GM19328 (cell line): Measurements from ENCODE around the gene GOLGA5.
"Not testable (repeated sequence)": the region's sequence is repeated elsewhere in the genome, so short reads cannot be mapped to it uniquely, and the experiment has no call there.

Experiments
- ATAC-seq: cut with Tn5 transposase; IDR thresholded peaks from one replicate; pipeline ENCODE4 v1.9.1; 2021; ENCODE audit warnings: mild to moderate bottlenecking, moderate library complexity; ENCODE audit not compliant: unreplicated experiment

Gene GOLGA5

GRCh38 chr14:92819680-92820535, 25.8 kb downstream of the GOLGA5 start:
- ATAC-seq, result not testable (repeated sequence)

DNA sequence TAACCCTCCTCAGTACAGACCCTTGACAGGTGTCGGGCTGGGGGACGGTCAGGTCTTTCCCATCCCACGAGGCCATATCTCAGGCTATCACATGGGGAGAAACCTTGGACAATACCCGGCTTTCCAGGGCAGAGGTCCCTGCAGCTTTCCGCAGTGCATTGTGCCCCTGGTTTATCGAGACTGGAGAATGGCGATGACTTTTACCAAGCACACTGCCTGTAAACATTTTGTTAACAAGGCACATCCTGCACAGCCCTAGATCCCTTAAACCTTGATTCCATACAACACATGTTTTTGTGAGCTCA, 26.4 kb downstream of the GOLGA5 start:
- not testable (repeated sequence) for ATAC-seq

DNA sequence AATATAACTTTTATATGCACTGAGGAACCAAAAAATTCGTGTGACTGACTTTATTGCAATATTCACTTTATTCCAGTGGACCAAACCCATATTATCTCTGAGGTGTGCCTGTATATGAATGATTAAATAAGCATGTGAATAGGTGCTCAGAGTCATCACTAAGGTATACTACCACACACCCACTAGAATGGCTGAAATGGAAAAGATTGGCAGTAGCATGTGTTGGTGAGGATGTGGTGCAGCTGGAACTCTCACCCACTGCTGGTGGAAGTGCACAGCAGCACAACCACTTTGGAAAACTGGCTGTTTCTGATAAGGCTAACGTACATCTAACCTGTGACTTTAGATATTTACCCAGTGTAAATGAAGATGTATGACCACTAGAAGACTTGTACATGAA, 36.8 kb downstream of the GOLGA5 start:
- ATAC-seq, result no peak

DNA sequence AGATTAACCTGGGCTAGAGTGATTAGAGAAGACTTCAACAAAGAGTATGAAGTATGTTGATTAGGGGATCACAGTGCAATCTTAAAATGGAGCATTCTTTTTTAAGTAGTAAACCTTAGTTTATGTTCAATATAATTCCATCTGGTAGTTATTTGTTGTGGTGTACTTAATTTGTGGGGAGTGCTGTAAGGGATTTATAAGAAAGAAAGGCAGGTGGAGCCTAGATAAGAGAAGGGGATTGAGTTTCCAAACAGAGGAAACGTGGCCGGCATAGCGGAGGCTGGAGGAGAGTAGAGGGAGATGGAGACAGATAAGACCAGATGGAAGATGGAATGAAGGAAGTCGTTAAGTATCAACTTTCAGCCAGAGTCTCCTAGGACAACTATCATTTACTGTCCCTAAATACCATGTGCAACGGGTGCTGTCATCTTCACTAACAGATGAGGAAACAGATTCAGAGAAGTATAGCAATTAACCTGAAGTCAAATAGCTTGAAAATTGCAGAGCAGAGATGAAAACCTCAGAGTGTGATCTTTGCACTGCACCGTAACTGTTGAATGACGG, 38.1 kb downstream of the GOLGA5 start:
- ATAC-seq, result no peak

- ATAC-seq, result no peak
Observed at GRCh38 chr14:92841930-92842329, 47.8 kb downstream of the GOLGA5 start.

DNA sequence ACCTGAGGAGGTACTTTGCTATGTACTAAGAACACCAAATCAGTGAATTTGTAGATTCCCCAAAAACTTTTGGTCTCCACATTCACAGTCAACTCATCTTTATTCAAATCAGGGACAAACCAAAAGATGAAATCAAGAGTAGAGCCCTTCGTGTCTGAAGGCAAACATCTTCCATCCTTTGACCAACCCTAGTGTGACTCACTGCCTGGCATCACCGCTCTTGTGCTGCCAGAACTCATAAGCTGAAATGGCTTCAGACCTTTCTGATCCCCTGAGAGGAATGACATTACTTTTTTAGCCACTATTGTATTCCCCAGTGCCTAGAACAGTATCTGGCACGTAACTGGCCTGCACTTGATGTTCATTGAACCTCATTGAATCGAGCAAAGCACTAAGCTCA, 50.1 kb downstream of the GOLGA5 start:
- no peak for ATAC-seq

GRCh38 chr14:92846162-92846897, 52.2 kb downstream of the GOLGA5 start:
- peak; percentile 82 for ATAC-seq

- ATAC-seq, result no peak
Observed at GRCh38 chr14:92847278-92847677, 53.2 kb downstream of the GOLGA5 start.

GRCh38 chr14:92847749-92848148, 53.6 kb downstream of the GOLGA5 start:
- no peak for ATAC-seq

- ATAC-seq, result no peak
Observed at GRCh38 chr14:92848887-92849286, 54.8 kb downstream of the GOLGA5 start.

DNA sequence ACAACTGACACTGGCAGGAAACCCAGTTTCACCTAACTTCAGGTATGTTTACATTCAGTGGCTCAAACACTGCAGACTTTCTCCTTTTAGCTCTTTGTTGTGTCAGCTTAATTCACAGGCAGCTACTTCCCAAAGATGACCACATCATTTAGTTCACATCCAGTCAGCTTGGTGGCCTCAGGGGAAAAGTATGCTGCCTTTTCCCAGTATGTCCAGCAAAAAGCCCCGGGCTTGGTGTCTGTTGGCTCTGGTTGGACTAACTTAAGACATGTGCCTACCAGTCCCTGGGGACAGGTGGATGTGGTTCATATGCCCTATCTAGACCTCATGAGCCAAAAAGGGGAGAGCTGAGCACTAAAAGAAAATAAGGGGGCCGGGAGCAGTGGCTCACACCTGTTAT, 56.4 kb downstream of the GOLGA5 start:
- ATAC-seq, result no peak

DNA sequence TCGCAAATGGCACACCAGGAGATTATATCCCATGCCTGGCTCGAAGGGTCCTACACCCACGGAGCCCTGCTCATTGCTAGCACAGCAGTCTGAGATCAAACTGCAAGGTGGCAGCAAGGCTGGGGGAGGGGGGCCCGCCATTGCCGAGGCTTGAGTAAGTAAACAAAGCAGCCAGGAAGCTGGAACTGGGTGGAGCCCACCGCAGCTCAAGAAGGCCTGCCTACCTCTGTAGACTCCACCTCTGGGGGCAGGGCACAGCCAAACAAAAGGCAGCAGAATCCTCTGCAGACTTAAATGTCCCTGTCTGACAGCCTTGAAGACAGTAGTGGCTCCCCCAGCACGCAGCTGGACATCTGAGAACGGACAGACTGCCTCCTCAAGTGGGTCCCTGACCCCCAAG, 59.0 kb downstream of the GOLGA5 start:
- ATAC-seq, result not testable (repeated sequence)

DNA sequence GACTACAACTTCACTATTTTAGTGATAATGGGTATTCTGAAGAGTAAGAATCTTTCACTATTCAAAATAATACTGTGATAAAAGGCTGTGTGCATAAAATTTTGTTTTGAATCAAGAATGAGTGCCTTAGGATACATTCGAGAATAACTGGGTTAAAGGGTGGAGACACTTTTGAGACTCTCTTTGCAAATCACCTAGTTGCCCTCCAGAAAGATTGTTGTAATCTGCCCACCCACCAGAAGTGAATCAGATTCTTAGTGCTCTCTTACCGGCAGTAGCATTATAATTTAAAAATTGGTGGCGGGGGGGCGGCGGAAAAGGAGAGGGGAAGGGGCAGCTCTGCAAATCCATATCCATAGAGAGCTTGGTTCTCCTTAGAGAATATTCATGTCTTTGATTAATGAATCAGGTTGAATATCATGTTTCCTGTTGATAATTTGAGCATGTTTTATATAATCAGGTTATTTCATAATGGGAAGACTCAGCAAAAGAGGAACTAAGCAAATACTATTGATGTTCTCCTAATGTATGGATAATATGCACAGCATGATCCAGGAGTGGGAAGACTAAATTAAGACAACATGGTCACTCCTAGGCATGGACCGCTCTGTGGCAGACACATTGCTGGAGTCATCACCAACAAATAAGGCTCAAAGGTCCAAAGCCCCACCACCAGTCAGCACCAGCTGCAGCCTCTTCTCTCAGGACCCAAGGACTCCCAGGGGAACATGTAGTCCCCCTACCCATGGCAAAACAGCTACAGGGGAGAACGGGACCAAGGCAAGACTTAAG, 66.1 kb downstream of the GOLGA5 start:
- no peak for ATAC-seq

- ATAC-seq, result no peak
Observed at GRCh38 chr14:92861856-92862745, 68.0 kb downstream of the GOLGA5 start.

DNA sequence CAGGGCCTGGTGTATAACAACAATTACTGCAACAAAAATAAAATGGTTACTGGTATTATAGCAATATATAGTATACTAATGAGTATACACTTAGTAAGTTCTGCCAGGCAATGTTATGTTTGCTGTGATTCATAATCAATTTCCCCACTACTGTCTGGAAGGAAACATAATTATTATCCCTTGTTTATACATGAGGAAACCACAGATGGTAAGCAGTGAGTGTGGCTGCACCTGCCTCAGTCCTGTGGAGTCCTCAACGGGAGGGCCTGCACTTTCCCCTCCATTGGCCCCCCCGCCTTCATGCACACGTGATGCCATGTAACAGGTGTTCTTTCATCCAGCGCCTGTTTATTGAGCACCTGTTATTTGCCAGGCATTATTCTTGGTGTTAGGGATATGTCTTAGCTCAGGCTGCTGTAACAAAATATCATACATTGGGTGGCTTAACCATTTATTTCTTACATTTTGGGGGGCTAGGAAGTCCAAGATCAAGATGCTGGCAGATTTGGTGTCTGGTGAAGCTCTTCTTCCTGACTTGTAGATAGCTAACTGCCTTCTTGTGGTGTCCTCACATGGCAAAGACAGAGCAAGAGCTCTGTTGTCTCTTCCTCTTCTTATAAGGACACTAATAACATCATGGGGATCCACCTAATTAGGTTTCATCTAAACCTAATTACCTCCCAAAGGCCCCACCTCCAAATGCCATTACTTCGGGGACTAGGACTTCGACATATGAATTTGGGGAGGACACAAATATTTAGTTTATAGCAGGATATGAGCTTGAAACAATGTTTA, 69.4 kb downstream of the GOLGA5 start:
- no peak for ATAC-seq

- ATAC-seq, result no peak
Observed at GRCh38 chr14:92865674-92866073, 71.6 kb downstream of the GOLGA5 start.

- no peak for ATAC-seq
Observed at GRCh38 chr14:92866181-92866752, 72.2 kb downstream of the GOLGA5 start.

DNA sequence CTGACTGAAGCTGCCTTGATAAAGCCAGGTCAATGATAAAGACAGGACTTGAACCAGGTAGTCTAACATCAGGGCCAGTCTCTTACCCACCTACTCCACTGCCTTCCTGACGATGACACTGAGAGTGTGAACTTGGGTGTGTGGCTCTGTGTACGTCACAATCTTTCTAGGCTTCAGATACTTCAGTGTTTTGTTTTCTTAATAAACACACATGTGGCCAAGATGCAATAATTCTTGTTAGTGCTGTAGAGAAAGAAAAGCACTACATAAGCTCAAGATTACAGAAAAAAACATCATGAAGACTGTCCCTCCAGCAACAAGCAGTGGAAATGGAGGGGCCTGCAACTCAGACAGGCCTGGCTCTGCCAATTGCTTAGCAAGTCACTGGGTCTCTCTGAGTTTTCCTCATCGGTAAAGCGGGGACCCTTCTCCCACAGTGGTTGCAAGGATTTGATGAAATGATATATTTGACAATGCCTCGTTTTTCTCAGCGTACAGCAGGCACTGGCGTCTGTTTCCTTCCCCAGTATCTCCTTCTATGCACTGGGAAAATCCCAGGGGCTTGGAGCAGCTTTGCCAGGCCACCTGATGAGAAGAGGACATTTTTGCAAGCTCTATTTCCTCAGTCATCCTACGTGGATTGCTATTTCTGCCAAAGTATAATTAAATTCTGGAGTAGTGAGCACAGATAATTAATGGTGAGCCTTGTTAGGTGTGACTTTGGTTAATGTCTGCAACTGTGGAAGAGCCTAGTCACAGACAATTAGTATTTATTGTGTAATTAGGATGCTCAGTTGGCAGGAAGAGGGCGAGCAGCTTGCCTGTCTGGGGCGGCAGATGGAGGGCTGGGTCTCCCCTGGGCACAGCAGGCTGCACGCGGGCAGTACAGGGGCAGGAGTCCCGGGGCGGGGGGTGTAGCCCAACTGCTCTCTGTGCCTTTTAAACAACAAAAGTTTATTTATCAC, 73.1 kb downstream of the GOLGA5 start:
- ATAC-seq, result no peak
